ENCODE measurements around the gene EPN3. TPM values are rescaled to one million over a fixed set of nuclear protein-coding genes. Genes with fewer than 3 reads are reported as not detected.
A peak's percentile ranks its signal among the peaks of the same experiment; 100 is the strongest.

EPN3 gene
- total RNA-seq, 1 donor from 2014 or later = 0.24 TPM

DNA sequence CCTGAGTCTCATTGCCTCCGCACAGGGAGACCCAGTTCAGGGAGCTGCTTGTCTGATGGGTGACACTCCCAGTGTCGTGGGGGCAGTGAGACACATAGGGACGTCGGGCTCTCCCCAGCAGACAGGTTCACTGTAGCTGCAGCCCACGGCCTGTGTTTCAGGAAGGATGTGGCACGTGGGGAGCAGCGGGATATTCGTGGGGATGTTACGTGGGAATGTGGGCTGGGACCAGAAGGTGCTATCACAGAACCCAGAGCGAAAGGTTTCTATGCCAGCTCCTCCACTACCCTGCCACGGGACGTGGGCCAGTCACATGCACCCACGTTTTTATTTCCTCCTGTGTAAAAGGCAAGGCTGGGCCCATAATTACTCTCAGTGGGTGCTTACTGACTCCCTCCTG lies 44.3 kb downstream of the EPN3 start:
- no peak for DNase-seq (ENCODE audit: low spot score)
- no peaks in the 10 kb centered on the region for H3K27me3 ChIP-seq
- no peak overlapping the region for H3K9ac ChIP-seq
- no peaks in the 10 kb centered on the region for H3K79me2 ChIP-seq (ENCODE audit: low read depth)
- no peaks in the 10 kb centered on the region for H4K20me1 ChIP-seq (ENCODE audit: low read depth)
- H3K4me1 Mint-ChIP-seq = peaks cover 20% of the 10 kb centered on the region
- TF ChIP-seq CTCF (IDR thresholded peaks at IDR 0.05) (no peak), EZH2phosphoT487 (IDR thresholded peaks at IDR 0.05) (no peak), EZH2 (IDR thresholded peaks at IDR 0.05) (no peak)
- no peaks in the 10 kb centered on the region for H3K9me3 Mint-ChIP-seq
- H3F3A ChIP-seq (ENCODE audit: low read depth) = peaks cover 8% of the 10 kb centered on the region
- peaks cover 4% of the 10 kb centered on the region for H3K36me3 Mint-ChIP-seq
- H3K27me3 Mint-ChIP-seq (ENCODE audit: insufficient read depth, low read depth) = no peaks in the 10 kb centered on the region
- H2AFZ ChIP-seq (replicated peaks) = no peak overlapping the region
- H3K36me3 ChIP-seq = no peaks in the 10 kb centered on the region
- no peak overlapping the region for H3K27ac Mint-ChIP-seq
- no peak overlapping the region for H3K4me3 Mint-ChIP-seq
- H3K4me2 ChIP-seq = no peak overlapping the region
- H3K27ac ChIP-seq = no peak overlapping the region
- H3K4me3 ChIP-seq = no peak overlapping the region
- H3K9me3 ChIP-seq (ENCODE audit: low read depth) = no peaks in the 10 kb centered on the region
- peaks cover 12% of the 10 kb centered on the region for H3K4me1 ChIP-seq

DNA sequence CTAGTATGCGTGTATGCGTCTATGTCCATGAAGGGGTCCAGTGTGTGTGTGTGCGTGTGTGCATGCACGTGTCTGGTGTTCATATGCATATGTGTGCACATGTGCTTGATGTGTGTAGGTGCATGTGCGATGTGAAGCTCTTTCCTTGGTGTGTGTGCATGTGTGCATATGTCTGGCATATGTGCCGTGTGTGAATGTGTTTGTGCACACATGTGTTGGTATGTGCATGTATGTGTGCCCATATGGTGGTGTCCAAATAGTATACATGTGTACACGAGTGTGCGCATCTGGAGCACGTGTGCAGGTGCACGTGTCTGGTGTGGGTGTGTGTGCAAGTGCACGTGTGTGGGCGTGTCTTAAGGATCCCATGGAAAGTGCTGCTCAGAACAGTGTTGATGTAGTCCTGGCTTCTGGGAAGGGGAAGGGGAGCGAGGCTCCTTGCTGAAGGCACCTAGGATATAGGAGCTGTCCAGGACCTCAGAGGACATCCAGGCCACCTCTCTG lies 45.0 kb downstream of the EPN3 start:
- H2AFZ ChIP-seq (replicated peaks) = no peak overlapping the region
- TF ChIP-seq EZH2phosphoT487 (IDR thresholded peaks at IDR 0.05) (no peak), EZH2 (IDR thresholded peaks at IDR 0.05) (no peak), CTCF (IDR thresholded peaks at IDR 0.05) (no peak)
- H3K36me3 Mint-ChIP-seq = peaks cover 7% of the 10 kb centered on the region
- no peaks in the 10 kb centered on the region for H3K27me3 Mint-ChIP-seq (ENCODE audit: insufficient read depth, low read depth)
- H3K79me2 ChIP-seq (ENCODE audit: low read depth) = no peaks in the 10 kb centered on the region
- peaks cover 19% of the 10 kb centered on the region for H3K4me1 Mint-ChIP-seq
- no peaks in the 10 kb centered on the region for H4K20me1 ChIP-seq (ENCODE audit: low read depth)
- H3K4me2 ChIP-seq = no peak overlapping the region
- H3K9ac ChIP-seq = no peak overlapping the region
- DNase-seq (ENCODE audit: low spot score) = no peak
- H3K9me3 Mint-ChIP-seq = no peaks in the 10 kb centered on the region
- H3K36me3 ChIP-seq = no peaks in the 10 kb centered on the region
- no peaks in the 10 kb centered on the region for H3K9me3 ChIP-seq (ENCODE audit: low read depth)
- no peak overlapping the region for H3K4me3 ChIP-seq
- peaks cover 12% of the 10 kb centered on the region for H3K4me1 ChIP-seq
- H3F3A ChIP-seq (ENCODE audit: low read depth) = peaks cover 8% of the 10 kb centered on the region
- H3K27ac Mint-ChIP-seq = no peak overlapping the region
- no peak overlapping the region for H3K27ac ChIP-seq
- no peak overlapping the region for H3K4me3 Mint-ChIP-seq
- no peaks in the 10 kb centered on the region for H3K27me3 ChIP-seq

DNA sequence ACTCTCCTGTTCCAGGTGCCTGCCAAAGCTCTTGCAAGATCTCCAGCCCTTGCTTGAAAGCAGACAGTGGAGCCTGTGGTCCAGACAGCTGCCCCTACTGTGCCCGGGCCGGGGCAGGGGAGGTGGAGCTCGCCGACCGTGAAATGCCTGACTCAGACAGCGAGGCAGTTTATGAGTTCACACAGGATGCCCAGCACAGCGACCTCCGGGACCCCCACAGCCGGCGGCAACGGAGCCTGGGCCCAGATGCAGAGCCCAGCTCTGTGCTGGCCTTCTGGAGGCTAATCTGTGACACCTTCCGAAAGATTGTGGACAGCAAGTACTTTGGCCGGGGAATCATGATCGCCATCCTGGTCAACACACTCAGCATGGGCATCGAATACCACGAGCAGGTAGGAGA lies 45.6 kb downstream of the EPN3 start:
- H3K27me3 ChIP-seq = no peaks in the 10 kb centered on the region
- no peaks in the 10 kb centered on the region for H4K20me1 ChIP-seq (ENCODE audit: low read depth)
- no peak overlapping the region for H3K4me2 ChIP-seq
- peaks cover 26% of the 10 kb centered on the region for H3K4me1 Mint-ChIP-seq
- H3K27me3 Mint-ChIP-seq (ENCODE audit: insufficient read depth, low read depth) = no peaks in the 10 kb centered on the region
- no peaks in the 10 kb centered on the region for H3K36me3 ChIP-seq
- no peaks in the 10 kb centered on the region for H3K9me3 ChIP-seq (ENCODE audit: low read depth)
- H3K36me3 Mint-ChIP-seq = peaks cover 7% of the 10 kb centered on the region
- TF ChIP-seq EZH2 (IDR thresholded peaks at IDR 0.05) (no peak), EZH2phosphoT487 (IDR thresholded peaks at IDR 0.05) (no peak)
- H3K4me1 ChIP-seq = peaks cover 12% of the 10 kb centered on the region
- H2AFZ ChIP-seq (replicated peaks) = no peak overlapping the region
- no peak overlapping the region for H3K4me3 Mint-ChIP-seq
- no peak overlapping the region for H3K4me3 ChIP-seq
- H3K27ac ChIP-seq = no peak overlapping the region
- no peak for DNase-seq (ENCODE audit: low spot score)
- H3F3A ChIP-seq (ENCODE audit: low read depth) = peaks cover 8% of the 10 kb centered on the region
- no peaks in the 10 kb centered on the region for H3K79me2 ChIP-seq (ENCODE audit: low read depth)
- no peak overlapping the region for H3K9ac ChIP-seq
- H3K9me3 Mint-ChIP-seq = no peaks in the 10 kb centered on the region
- H3K27ac Mint-ChIP-seq = no peak overlapping the region

- Mint-ChIP-seq H3K9me3 (no peaks in the 10 kb centered on the region), H3K27ac (no peak overlapping the region), H3K4me3 (no peak overlapping the region), H3K36me3 (peaks cover 7% of the 10 kb centered on the region), H3K27me3 (ENCODE audit: insufficient read depth, low read depth) (no peaks in the 10 kb centered on the region), H3K4me1 (peaks cover 33% of the 10 kb centered on the region)
- Histone ChIP-seq H2AFZ (replicated peaks) (no peak overlapping the region), H3F3A (ENCODE audit: low read depth) (no peaks in the 10 kb centered on the region), H3K36me3 (no peaks in the 10 kb centered on the region), H3K79me2 (ENCODE audit: low read depth) (no peaks in the 10 kb centered on the region), H3K9me3 (ENCODE audit: low read depth) (no peaks in the 10 kb centered on the region), H3K27me3 (no peaks in the 10 kb centered on the region), H3K4me1 (peaks cover 19% of the 10 kb centered on the region), H3K4me2 (peak overlapping the region; percentile 18), H3K27ac (no peak overlapping the region), H3K9ac (no peak overlapping the region), H3K4me3 (no peak overlapping the region), H4K20me1 (ENCODE audit: low read depth) (no peaks in the 10 kb centered on the region)
- TF ChIP-seq CTCF (IDR thresholded peaks at IDR 0.05) (no peak), EZH2phosphoT487 (IDR thresholded peaks at IDR 0.05) (no peak), EZH2 (IDR thresholded peaks at IDR 0.05) (no peak)
- DNase-seq (ENCODE audit: low spot score) = no peak
Observed at GRCh38 chr17:50579399-50579798, 46.9 kb downstream of the EPN3 start.
